HG03103 (cell line): Measurements from ENCODE around the gene RAB28.
"Not testable (repeated sequence)": the region's sequence is repeated elsewhere in the genome, so short reads cannot be mapped to it uniquely, and the experiment has no call there.

ENCODE experiments used
- ATAC-seq: cut with Tn5 transposase; IDR thresholded peaks from one replicate; pipeline ENCODE4 v1.9.1; 2021; ENCODE audit warnings: low read depth; ENCODE audit not compliant: unreplicated experiment

The RAB28 gene

GRCh38 chr4:13452927-13453579, 31.1 kb downstream of the RAB28 start:
- ATAC-seq, result no peak

GRCh38 chr4:13449590-13449989, 34.5 kb downstream of the RAB28 start:
- no peak for ATAC-seq

- ATAC-seq, result no peak
These were observed 38.0 kb downstream of the RAB28 start for GRCh38 chr4:13445841-13446790.

- no peak for ATAC-seq
These were observed 42.6 kb downstream of the RAB28 start for GRCh38 chr4:13441506-13441905.

- no peak for ATAC-seq
These were observed 47.2 kb downstream of the RAB28 start for GRCh38 chr4:13436962-13437361.

- no peak for ATAC-seq
These were observed 51.7 kb downstream of the RAB28 start for GRCh38 chr4:13432453-13432852.

GRCh38 chr4:13430834-13431568, 53.1 kb downstream of the RAB28 start:
- no peak for ATAC-seq

- no peak for ATAC-seq
These were observed 56.4 kb downstream of the RAB28 start for GRCh38 chr4:13427599-13428325.

GRCh38 chr4:13415068-13415785, 68.9 kb downstream of the RAB28 start:
- ATAC-seq, result no peak

GRCh38 chr4:13413729-13414437, 70.3 kb downstream of the RAB28 start:
- no peak for ATAC-seq

- no peak for ATAC-seq
These were observed 72.2 kb downstream of the RAB28 start for GRCh38 chr4:13411942-13412341.

- ATAC-seq, result no peak
These were observed 74.8 kb downstream of the RAB28 start for GRCh38 chr4:13409324-13409723.

GRCh38 chr4:13406156-13406555, 78.0 kb downstream of the RAB28 start:
- not testable (repeated sequence) for ATAC-seq

GRCh38 chr4:13403833-13404232, 80.3 kb downstream of the RAB28 start:
- ATAC-seq, result no peak

- ATAC-seq, result no peak
These were observed 80.8 kb downstream of the RAB28 start for GRCh38 chr4:13403326-13403725.

GRCh38 chr4:13399257-13399656, 84.9 kb downstream of the RAB28 start:
- no peak for ATAC-seq

GRCh38 chr4:13396161-13396560, 88.0 kb downstream of the RAB28 start:
- ATAC-seq, result no peak

GRCh38 chr4:13389901-13390300, 94.2 kb downstream of the RAB28 start:
- not testable (repeated sequence) for ATAC-seq

GRCh38 chr4:13386405-13387107, 97.6 kb downstream of the RAB28 start:
- ATAC-seq, result peak; percentile 65
